A549 (cell line): ENCODE measurements around the gene OLFM1.

Experiments
- CHD2 ChIP-seq: fragments of 150-350 bp; IDR thresholded peaks from 2 replicates; pipeline ENCODE4 v1.6.1; 2014; ENCODE audit warnings: low read length; ENCODE audit not compliant: partially characterized antibody
- EP300 ChIP-seq, 2 experiments: fragments of >200 bp; sonication (Bioruptor Twin); formaldehyde crosslinking; IDR thresholded peaks; 2 replicates in 1 of 2; 3 replicates in 1 of 2; pipeline ENCODE4 v1.6.1; 2016 to 2017
- HDAC2 ChIP-seq: fragments of 200-600 bp; sonication (generic); IDR thresholded peaks from 2 replicates; pipeline ENCODE4 v1.6.1; 2016
- MYC ChIP-seq: IDR thresholded peaks from 2 replicates; pipeline ENCODE4 v1.6.1; 2012; ENCODE audit warnings: mild to moderate bottlenecking, inconsistent platforms, low read length, improper control_type of control experiment, borderline replicate concordance
- NFE2L2 ChIP-seq: fragments of 150-350 bp; conservative IDR thresholded peaks from 2 replicates; pipeline ENCODE4 v1.6.1; 2014; ENCODE audit warnings: low read length
- POLR2A ChIP-seq: IDR thresholded peaks from 2 replicates; pipeline ENCODE4 v1.6.1; 2012; ENCODE audit warnings: mild to moderate bottlenecking, low read length
- RCOR1 ChIP-seq: fragments of 150-350 bp; IDR thresholded peaks from 2 replicates; pipeline ENCODE4 v1.6.1; 2014; ENCODE audit warnings: antibody characterized with exemption, low read length, low read depth
- SMC3 ChIP-seq: fragments of >200 bp; sonication (Bioruptor Twin); formaldehyde crosslinking; IDR thresholded peaks from 3 replicates; pipeline ENCODE4 v1.6.1; 2018; ENCODE audit warnings: inconsistent platforms
- ZNF302 ChIP-seq: fragments of 250-450 bp; sonication (Bioruptor Pico); IDR thresholded peaks from 2 replicates; pipeline ENCODE4 v1.9.0; 2021; ENCODE audit warnings: inconsistent platforms, mild to moderate bottlenecking, moderate library complexity
- TF ChIP-seq, protein P1 (sequence below): fragments of >200 bp; sonication (Bioruptor Twin); formaldehyde crosslinking; IDR thresholded peaks from 3 replicates; pipeline ENCODE4 v1.5.1; 2016
- TF ChIP-seq, protein P2 (sequence below): fragments of 450-650 bp; IDR thresholded peaks from 2 replicates; pipeline ENCODE4 v1.6.1; 2014; ENCODE audit warnings: antibody characterized with exemption

DNA sequence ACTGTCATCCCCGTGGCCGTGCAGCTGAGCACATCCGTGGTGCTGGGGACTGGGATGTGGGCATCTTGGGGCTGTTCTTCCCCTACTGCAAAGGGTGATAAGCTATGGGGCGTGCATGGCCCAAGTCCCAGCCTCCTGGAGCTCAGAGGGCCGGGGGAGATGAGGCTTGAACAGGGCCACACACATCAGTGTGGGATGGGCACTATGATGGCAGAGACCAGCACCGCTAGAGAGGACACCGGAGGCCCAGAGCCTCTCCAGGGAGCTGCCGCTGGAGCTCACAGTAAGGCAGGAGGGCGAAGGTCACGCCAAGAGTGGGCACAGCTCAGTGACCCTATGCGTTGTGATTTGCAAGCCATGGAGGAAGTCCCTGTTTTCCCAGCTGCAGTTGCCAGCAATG lies 63.5 kb downstream of the OLFM1 start:
- TF ChIP-seq MYC (no peak), SMC3 (no peak), ZNF302 (CRISPR knock-in tag) (no peak), HDAC2 (no peak), NFE2L2 (no peak), CHD2 (no peak), RCOR1 (no peak), POLR2A (no peak), EP300 (IDR thresholded peaks at IDR 0.05) (no peak)
- TF ChIP-seq, protein P1, sequence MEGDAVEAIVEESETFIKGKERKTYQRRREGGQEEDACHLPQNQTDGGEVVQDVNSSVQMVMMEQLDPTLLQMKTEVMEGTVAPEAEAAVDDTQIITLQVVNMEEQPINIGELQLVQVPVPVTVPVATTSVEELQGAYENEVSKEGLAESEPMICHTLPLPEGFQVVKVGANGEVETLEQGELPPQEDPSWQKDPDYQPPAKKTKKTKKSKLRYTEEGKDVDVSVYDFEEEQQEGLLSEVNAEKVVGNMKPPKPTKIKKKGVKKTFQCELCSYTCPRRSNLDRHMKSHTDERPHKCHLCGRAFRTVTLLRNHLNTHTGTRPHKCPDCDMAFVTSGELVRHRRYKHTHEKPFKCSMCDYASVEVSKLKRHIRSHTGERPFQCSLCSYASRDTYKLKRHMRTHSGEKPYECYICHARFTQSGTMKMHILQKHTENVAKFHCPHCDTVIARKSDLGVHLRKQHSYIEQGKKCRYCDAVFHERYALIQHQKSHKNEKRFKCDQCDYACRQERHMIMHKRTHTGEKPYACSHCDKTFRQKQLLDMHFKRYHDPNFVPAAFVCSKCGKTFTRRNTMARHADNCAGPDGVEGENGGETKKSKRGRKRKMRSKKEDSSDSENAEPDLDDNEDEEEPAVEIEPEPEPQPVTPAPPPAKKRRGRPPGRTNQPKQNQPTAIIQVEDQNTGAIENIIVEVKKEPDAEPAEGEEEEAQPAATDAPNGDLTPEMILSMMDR, result no peak
- TF ChIP-seq, protein P2, sequence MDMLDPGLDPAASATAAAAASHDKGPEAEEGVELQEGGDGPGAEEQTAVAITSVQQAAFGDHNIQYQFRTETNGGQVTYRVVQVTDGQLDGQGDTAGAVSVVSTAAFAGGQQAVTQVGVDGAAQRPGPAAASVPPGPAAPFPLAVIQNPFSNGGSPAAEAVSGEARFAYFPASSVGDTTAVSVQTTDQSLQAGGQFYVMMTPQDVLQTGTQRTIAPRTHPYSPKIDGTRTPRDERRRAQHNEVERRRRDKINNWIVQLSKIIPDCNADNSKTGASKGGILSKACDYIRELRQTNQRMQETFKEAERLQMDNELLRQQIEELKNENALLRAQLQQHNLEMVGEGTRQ, result no peak
